Adrenal gland (tissue), 12 donors: Measurements from ENCODE around the gene NEK7. TPM values are rescaled to one million over a fixed set of nuclear protein-coding genes. Genes with fewer than 3 reads are reported as not detected.

Experiments
- DNase-seq, 7 donors: peaks; one replicate each; pipeline ENCODE4 v3.0.0-alpha.2; 2019 to 2020
- H3K27ac ChIP-seq, 5 donors: fragments of 200-600 bp; sonication (generic) in 4 of 5; 1 replicate in 3 of 5; 2 replicates in 2 of 5; pipeline versions ENCODE4 v1.5.1 to v1.8.0; 2016 to 2020; ENCODE audit warnings: mild to moderate bottlenecking in 1 of 5
- H3K27me3 ChIP-seq: fragments of 200-600 bp; 2 replicates; pipeline ENCODE4 v1.8.0; 2021
- H3K36me3 ChIP-seq, 2 donors: fragments of 200-600 bp; replicated peaks in 1 of 2; 1 replicate in 1 of 2; 2 replicates in 1 of 2; pipeline versions ENCODE4 v1.5.1 to v1.8.0; 2018 to 2022
- H3K4me1 ChIP-seq, 2 donors: fragments of 200-600 bp; replicated peaks in 1 of 2; 1 replicate in 1 of 2; 2 replicates in 1 of 2; pipeline versions ENCODE4 v1.5.1 to v1.8.0; 2018 to 2021
- H3K4me3 ChIP-seq, 4 donors: fragments of 200-600 bp; sonication (generic) in 3 of 4; one replicate each; pipeline ENCODE4 v1.5.1; 2016 to 2018
- H3K9me3 ChIP-seq, 3 donors: fragments of 200-600 bp; sonication (generic) in 1 of 3; replicated peaks in 1 of 3; 1 replicate in 2 of 3; 2 replicates in 1 of 3; pipeline versions ENCODE4 v1.5.1 to v1.8.0; 2016 to 2021
- POLR2A ChIP-seq, 2 donors: fragments of 450-650 bp; IDR thresholded peaks; one replicate each; pipeline ENCODE4 v1.6.1; 2017; ENCODE audit warnings: antibody characterized with exemption in 2 of 2, mild to moderate bottlenecking in 2 of 2, moderate library complexity in 1 of 2
- WGBS, 4 donors: extraction: QIAGEN DNeasy Blood & Tissue Kit in 2 of 4; methylation state at CpG; one replicate each; pipeline versions ENCODE4 v1.1.5 to v1.1.7; 2013 to 2017; 5-methylcytosine and 5-hydroxymethylcytosine counted together
- intact Hi-C, 2 donors: fragments of 100-400 bp; cut with DNase I; formaldehyde crosslinking; loops; one replicate each; pipeline versions ENCODE4 v1.14.1 to v1.15.0; 2022 to 2023
- polyA plus RNA-seq, 3 donors: library from polyadenylated mRNA; stranded (reverse); fragments of 200-250 nt in 2 of 3; fragments of 350-450 nt in 1 of 3; fragmentation: Illumina TruSeq in 1 of 3; extraction: RNeasy Lipid Tissue Mini Kit (QIAGEN cat#74804) in 1 of 3; gene quantifications; one replicate each; pipeline ENCODE4 v1.2.3, GENCODE V29; 2013 to 2014
- total RNA-seq, 9 donors: library from RNA; depleted of rRNA in 4 of 9; stranded (reverse); fragments of >200 nt in 4 of 9; fragments of 120-200 nt in 1 of 9; fragmentation: NEBNext Ultra II Directional in 1 of 9; extraction: Animal tissue kit (Norgen Biotek cat#: 25700) in 1 of 9; gene quantifications; one replicate each; pipeline versions ENCODE4 v1.1.0 to v1.2.4, GENCODE V29; 2013 to 2023
- TF ChIP-seq, protein P1 (sequence below), 6 experiments: fragments of 450-650 bp in 4 of 6; fragments of 200-600 bp in 2 of 6; sonication (generic) in 1 of 6; IDR thresholded peaks; 1 replicate in 5 of 6; 2 replicates in 1 of 6; pipeline versions ENCODE4 v1.5.1 to v1.8.0; 2016 to 2021; ENCODE audit warnings: antibody characterized with exemption in 6 of 6, mild to moderate bottlenecking in 2 of 6, moderate library complexity in 1 of 6
- donor health status: healthy with polysubstance abuse.
- donor health status: Bipolar disorder and iron deficiency.
- donor health status: DM: yes; HTN: yes; CAD: no.
- donor health status: DM: no; HTN: no; CAD: no.
- donor health status: DM: no; HTN: no; CAD: no.
- donor health status: DM: yes; HTN: yes; CAD: no.

The NEK7 gene
- total and polyA plus RNA-seq, 12 donors, result 34.0 to 270 (median 148) TPM

DNA sequence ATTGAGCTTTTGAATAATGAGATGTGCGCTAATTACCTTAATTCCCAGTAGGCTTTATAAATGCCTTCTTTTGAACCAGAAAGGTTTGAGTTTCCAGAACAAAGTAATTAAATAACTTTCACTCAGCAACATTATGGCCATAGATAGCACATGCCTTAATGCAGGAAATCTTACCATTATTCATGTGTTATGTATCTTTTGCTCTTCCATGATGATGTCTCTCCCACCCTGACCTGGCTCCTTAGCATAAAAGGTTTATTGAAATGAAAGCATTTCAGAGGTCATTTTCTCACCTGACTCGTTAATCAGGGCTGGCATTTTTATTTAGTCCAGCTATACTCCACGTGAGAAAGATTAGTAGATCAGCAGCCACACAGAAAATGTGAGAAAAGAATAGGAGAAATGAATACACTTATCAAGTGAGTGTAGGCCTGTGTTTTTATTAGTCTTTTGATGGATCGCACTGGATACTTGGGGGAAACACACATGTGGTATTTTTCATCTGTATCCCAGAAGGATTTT is 203.5 kb downstream of the NEK7 start:
- no peak for DNase-seq
- Histone ChIP-seq H3K4me1 (no peaks in the 10 kb centered on the region), H3K9me3 (no peaks in the 10 kb centered on the region), H3K36me3 (no peaks in the 10 kb centered on the region), H3K27me3 (no peaks in the 10 kb centered on the region), H3K27ac (no peak overlapping the region), H3K4me3 (no peak overlapping the region)
- intact Hi-C loops, result loop anchor here in 1 of 2 donors (10.0 kb wide), 1 partner anchor 205 kb away; the partner anchor contains the start of gene NEK7
- WGBS, 4 donors, result 86 to 92% (median 89%) methylated on average over 4 of the region's 4 CpGs
- TF ChIP-seq POLR2A (IDR thresholded peaks at IDR 0.05), result no peak
- TF ChIP-seq, protein P1, sequence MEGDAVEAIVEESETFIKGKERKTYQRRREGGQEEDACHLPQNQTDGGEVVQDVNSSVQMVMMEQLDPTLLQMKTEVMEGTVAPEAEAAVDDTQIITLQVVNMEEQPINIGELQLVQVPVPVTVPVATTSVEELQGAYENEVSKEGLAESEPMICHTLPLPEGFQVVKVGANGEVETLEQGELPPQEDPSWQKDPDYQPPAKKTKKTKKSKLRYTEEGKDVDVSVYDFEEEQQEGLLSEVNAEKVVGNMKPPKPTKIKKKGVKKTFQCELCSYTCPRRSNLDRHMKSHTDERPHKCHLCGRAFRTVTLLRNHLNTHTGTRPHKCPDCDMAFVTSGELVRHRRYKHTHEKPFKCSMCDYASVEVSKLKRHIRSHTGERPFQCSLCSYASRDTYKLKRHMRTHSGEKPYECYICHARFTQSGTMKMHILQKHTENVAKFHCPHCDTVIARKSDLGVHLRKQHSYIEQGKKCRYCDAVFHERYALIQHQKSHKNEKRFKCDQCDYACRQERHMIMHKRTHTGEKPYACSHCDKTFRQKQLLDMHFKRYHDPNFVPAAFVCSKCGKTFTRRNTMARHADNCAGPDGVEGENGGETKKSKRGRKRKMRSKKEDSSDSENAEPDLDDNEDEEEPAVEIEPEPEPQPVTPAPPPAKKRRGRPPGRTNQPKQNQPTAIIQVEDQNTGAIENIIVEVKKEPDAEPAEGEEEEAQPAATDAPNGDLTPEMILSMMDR (IDR thresholded peaks at IDR 0.05), result no peak

DNA sequence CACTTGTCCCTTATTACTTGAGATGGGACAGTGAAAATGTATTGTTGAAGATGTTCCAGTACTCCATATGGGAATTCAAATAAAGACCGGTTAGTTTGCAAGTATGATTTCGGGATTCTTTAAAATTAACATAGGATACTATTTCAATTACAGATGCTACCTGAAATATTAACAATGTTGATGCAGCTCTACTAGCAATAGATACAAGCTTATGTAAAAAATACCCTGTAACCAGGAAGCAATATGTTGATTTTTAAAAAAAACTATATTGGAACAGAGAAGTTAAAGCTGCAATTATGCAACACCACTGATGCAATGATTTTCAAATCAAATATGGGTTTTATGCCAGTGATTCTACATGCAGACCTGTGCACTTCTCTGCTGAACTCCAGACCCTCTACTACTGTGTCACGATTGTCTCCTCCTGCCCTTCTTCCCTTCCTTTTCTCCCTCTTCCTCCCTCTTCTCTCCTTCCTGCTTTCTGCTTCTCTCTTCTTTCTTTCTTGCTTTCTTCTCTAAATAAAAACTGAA is 204.5 kb downstream of the NEK7 start:
- H3K4me3 ChIP-seq, result no peak overlapping the region
- DNase-seq, result no peak
- no peaks in the 10 kb centered on the region for H3K4me1 ChIP-seq
- 88 to 92% (median 90%) methylated on average over 3 of the region's 3 CpGs for WGBS, 4 donors
- intact Hi-C loops, result loop anchor here in 1 of 2 donors (10.0 kb wide), 1 partner anchor 207 kb away; the partner anchor contains the start of gene NEK7
- H3K36me3 ChIP-seq, result no peaks in the 10 kb centered on the region
- TF ChIP-seq, protein P1 (IDR thresholded peaks at IDR 0.05), result no peak
- no peak for TF ChIP-seq POLR2A (IDR thresholded peaks at IDR 0.05)
- H3K27me3 ChIP-seq, result no peaks in the 10 kb centered on the region
- H3K27ac ChIP-seq, result no peak overlapping the region
- H3K9me3 ChIP-seq, result no peaks in the 10 kb centered on the region

DNA sequence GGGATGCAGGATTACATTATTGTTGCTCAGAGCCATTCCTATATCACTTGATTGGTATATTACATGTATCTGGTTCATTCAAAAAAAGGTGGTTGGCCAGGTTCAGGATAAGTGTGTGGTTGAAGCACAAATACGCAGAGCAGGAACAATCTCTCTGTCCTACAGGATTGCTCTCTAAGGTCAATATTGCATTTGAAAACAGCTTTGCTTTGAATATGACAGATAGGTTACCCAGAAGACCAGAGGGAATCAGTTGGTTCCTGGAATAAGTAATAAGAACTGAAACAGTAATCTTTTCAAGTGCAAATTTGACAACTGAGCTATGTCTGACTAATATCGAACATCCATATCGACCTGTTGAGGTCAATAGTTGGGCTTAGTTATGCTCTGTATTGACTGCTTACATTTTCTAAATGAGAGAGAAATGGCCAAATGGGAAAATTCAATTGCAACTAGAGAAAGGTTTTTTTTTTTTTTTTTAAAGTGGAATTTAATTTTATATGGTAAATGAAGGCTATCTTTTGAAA is 206.9 kb downstream of the NEK7 start:
- 90 to 95% (median 92%) methylated on average over 3 of the region's 3 CpGs for WGBS, 4 donors
- H3K9me3 ChIP-seq, result no peaks in the 10 kb centered on the region
- no peak overlapping the region for H3K4me3 ChIP-seq
- no peaks in the 10 kb centered on the region for H3K36me3 ChIP-seq
- TF ChIP-seq POLR2A (IDR thresholded peaks at IDR 0.05), result no peak
- TF ChIP-seq, protein P1 (IDR thresholded peaks at IDR 0.05), result no peak
- no peaks in the 10 kb centered on the region for H3K27me3 ChIP-seq
- no peaks in the 10 kb centered on the region for H3K4me1 ChIP-seq
- H3K27ac ChIP-seq, result no peak overlapping the region
- intact Hi-C loops, result loop anchor here in 1 of 2 donors (10.0 kb wide), 1 partner anchor 209 kb away; the partner anchor contains the start of gene NEK7
- DNase-seq, result no peak

DNA sequence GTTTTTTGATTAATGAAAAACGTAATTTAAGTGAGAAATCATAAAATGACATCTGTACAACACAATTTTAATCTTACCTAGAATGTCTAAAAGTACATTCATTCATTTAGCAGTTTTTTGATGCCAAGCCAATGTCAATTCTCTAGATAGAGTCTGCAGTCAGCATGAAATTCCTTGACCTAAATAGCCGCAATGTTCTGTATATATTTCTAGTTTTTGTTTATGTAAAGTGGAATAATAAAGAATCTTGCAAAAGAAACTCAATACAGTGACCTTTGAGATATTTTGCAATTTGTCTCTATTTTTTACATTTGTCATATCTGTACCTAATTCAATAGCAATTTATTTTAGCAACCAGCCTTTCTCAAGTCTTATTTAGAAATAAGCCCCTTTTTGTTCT is 207.7 kb downstream of the NEK7 start:
- Histone ChIP-seq H3K4me3 (no peak overlapping the region), H3K9me3 (no peaks in the 10 kb centered on the region), H3K27ac (no peak overlapping the region), H3K36me3 (no peaks in the 10 kb centered on the region), H3K4me1 (no peaks in the 10 kb centered on the region), H3K27me3 (no peaks in the 10 kb centered on the region)
- DNase-seq, result no peak
- TF ChIP-seq POLR2A (IDR thresholded peaks at IDR 0.05), result no peak
- TF ChIP-seq, protein P1 (IDR thresholded peaks at IDR 0.05), result no peak
- intact Hi-C loops, result loop anchor here in 1 of 2 donors (10.0 kb wide), 1 partner anchor 210 kb away; the partner anchor contains the start of gene NEK7
- 20 to 50% (median 39%) methylated on average over 2 of the region's 2 CpGs for WGBS, 4 donors
